NOMO-1 treated with dmso at 0.1 percent for 144 hours (cell line): ENCODE data around the gene ENKD1.
A peak's percentile ranks its signal among the peaks of the same experiment; 100 is the strongest.
"Not testable (repeated sequence)": the region's sequence is repeated elsewhere in the genome, so short reads cannot be mapped to it uniquely, and the experiment has no call there.

Experiments used
- DNase-seq: peaks from one replicate; lab custom pipeline; 2025; ENCODE audit not compliant: unreplicated experiment; lab: John Stamatoyannopoulos, UW

The ENKD1 gene, protein sequence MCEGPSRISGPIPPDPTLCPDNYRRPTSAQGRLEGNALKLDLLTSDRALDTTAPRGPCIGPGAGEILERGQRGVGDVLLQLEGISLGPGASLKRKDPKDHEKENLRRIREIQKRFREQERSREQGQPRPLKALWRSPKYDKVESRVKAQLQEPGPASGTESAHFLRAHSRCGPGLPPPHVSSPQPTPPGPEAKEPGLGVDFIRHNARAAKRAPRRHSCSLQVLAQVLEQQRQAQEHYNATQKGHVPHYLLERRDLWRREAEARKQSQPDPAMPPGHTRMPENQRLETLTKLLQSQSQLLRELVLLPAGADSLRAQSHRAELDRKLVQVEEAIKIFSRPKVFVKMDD

DNA sequence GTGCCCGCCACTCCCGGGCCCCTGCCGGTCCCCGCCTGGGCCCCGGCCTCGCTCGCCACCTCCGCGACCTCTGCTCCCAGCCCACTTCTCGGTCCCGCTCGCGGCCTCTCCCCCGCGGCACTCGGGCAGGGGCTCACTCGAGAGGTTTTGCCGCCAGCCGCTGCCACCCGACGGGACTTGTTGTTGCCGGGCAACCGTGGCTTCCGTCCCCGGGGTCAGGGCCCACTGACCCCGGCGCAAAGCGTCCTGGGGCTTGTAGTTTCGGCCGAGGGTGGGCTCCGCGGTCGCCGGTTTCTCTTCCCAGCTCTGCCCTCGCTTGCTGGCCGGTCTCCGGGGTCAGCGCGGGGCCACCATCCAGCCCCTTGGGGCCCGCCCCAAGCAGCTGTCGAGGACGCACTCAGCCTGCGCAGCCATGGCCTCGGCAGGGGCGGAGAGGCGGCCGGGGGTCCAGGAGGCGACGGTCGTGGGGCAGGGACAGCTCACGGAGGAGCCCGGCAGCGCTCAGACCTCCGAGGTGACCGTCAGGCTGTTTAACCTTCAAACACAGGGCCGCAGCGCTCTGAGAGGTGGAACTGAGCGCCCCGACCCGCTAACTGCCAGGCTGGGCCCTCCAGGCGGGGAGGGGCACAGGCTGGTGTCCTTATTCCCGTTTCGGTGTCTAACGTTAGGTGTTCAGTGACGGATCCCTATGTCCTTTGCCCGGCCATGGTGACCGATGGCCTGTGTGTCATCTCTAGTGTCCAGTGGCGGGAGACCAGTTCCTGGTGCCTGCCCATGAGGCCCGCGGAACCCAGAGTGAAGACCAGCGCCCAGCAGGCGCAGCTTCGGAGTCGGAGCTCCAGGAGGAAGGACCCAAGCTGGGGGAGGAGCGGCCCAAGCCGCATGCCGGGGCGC lies at the start of gene ENKD1, which contains the start of gene C16orf86:
ENKD1 (minus strand) TSS at position 192 of the 894 bp plus-strand sequence. CDS start 308 bp downstream, outside the sequence.
C16orf86 (plus strand) TSS at position 256 of the 894 bp plus-strand sequence; CDS start at position 413, 157 bp downstream.
- DNase-seq, result peak; percentile 74

DNA sequence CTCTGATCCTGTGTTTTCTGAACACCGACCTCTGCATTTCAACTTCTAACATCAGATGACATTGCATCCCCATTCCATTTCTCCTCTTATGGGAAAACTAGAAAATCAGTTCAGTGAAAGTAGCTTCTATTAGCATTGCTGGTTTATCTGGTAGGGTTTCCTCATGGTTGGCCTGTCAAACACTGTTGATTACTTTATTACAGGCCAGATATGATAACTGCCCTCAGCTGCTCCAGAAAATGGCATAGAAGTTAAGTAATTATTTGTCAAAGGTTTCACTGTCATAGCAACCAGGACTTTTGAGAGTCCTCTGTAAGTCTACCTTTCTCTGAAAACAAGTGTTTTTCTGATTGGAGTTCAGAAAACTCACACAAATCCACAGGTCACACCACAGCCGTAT lies 49.5 kb upstream of the ENKD1 start:
- DNase-seq, result no peak

DNA sequence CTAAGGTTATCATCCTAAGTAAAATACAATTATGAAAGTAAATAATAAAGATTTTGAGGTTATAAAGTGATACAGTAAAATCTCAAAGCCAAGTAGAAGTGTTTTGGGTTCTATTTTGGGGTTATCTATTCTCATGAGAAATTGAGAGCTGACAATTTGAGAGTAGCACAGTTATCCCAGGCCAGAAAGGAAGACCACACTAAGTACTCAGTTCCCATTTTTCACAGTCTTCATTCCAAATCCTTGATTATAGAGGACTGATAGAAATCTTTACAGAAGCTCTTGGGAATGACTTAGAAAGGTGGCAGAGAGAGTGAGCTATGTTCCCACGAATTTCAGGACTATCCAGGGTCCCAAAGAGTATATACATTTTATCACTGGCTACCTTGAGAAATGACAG lies 48.0 kb upstream of the ENKD1 start:
- no peak for DNase-seq

DNA sequence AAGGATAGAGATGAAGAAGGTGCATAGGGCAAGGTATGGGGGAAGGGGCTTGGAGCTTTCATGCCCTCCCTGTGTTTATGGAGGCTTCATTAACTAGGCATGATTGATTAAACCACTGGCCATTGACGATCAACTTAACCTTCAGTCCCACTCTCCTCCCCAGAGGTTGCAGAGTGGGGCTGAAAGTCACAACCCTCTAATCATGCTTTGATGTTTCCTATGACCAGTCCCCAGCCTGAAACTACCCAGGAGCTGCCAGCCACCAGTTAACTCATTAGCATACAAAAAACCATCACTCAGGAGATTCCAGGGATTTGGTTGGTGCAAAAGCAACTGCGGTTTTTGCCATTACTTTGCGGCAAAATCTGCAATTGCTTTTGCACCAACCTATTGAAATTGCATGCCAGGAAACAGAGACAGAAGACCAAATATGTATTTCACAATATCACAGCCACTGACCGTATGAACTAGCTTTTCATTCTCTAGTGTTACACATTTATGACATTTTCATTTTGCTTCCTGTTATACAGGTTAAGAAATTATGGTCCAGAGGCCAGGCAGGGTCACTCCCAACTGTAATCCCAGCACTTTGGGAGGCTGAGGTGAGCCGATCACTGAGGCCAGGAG lies 47.2 kb upstream of the ENKD1 start:
- peak; percentile 57 for DNase-seq

DNA sequence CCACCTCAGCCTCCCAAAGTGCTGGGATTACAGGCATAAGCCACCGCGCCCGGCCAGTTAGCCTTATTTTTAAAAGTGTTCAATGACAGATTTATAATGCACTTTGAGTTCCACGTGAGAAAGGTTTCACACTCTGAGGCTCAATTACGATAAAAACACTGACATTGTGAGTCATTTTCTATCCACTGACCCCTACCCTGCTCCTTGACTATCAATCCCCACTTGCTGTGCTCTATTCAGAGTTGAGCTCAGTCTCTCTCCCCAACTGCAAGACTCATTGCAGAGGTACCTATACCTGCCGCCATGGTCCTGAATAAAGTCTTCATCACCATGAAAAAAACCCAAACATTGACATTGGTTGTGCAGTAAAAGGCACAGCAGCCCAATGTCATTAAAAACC lies 44.1 kb upstream of the ENKD1 start:
- no peak for DNase-seq

DNA sequence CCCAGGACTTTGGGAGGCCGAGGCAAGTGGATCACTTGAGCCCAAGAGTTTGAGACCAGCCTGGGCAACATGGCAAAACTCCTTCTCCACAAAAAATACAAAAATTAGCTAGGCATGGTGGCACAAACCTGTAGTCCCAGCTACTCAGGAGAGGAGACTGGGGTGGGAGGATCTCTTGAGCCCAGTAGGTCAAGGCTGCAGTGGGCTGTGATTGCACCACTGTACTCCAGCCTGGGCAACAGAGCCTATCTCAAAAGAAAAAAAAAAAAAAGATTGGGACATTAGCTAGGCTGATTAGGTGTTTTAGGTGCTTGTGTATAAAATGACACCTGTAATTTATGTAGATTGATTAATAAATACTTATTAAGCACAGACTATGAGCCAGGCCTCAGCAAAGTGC lies 42.5 kb upstream of the ENKD1 start:
- no peak for DNase-seq

DNA sequence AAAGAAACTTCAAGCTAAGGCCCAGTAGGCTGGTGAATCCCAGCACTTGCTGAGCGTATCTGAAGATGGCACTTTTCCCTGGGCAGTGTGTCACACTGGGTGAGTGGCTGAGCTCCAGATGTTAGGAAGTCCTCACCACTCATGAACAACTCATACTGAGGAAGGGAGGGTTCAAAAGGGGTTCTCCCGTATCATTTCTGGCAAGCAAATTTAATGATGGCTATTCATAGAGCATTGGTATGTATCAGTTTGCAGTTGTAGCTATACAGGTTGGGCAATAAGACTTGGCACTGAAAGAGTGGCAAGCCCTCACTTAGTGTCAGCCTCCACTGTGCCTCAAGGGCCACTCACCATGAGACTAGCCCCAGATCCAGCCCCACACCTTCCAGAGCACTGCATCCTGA lies 41.8 kb upstream of the ENKD1 start:
- no peak for DNase-seq

DNA sequence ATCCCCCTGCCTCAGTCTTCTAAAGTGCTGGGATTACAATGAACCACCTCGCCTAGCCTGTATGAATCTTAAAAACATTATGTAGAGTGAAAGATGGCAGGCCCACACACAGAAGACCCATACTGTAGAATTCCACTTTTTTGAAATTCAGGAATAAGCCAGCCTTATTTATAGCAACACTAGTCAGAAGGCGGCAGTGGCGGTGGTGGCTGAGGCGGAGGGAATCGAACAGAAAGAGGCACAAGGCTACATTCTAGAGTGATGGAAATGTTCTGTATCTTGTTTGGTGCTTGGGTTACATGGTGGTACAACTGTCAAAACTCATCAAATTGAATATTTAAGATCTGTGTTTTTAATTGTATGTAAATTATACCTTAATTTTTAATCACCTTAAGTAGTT lies 41.2 kb upstream of the ENKD1 start:
- DNase-seq, result no peak

DNA sequence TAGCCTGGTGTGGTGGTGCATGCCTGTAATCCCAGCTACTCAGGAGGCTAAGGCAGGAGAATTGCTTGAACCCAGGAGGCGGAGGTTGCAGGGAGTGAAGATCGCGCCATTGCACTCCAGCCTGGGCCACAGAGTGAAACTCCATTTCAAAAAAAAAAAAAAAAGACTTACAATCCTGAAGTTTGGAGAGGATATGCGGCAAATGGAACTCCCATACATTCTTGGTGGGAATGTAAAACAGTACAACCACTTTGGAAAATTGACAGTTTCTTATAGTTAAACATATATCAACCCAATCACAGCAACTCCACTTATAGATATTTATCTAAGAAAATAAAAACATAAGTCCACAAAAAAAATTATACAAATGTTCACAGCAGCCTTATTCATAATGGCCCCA lies 40.7 kb upstream of the ENKD1 start:
- DNase-seq, result no peak

DNA sequence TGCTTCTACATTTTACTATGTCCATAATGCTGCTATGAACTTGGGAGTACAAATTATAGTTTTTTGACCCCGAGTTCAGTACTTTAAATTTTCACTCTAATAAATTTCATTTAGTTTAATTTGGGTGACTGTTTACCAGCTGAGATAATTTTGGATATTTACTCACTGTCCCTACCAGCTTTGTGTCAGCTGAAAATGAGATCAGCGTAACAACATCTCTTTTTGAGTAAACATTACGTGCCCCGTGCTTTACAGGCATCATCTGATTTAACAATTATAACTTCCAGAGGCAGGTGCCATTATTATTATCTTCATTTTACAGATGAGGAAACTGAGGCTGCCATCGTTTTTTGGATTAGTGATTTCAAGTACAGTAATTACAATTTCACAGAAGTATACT lies 37.6 kb upstream of the ENKD1 start:
- no peak for DNase-seq

DNA sequence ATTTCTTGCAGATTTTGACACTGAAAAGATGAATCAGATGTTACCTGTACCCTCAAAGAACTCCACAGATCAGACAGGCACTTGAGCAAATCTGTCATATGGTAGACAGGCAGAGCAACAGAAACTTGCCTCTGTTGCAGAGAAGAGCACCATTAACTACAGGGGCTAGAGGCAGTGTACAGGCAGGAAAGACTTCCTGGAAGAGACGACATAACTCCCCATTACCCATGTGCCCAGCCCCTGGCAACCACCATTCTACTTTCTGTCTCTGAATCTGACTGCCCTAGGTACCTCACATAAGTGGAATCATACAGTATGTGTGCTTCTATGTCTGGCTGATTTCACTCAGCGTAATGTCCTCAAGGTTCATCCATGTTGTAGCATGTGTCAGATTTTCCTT lies 37.1 kb upstream of the ENKD1 start:
- DNase-seq, result no peak

DNA sequence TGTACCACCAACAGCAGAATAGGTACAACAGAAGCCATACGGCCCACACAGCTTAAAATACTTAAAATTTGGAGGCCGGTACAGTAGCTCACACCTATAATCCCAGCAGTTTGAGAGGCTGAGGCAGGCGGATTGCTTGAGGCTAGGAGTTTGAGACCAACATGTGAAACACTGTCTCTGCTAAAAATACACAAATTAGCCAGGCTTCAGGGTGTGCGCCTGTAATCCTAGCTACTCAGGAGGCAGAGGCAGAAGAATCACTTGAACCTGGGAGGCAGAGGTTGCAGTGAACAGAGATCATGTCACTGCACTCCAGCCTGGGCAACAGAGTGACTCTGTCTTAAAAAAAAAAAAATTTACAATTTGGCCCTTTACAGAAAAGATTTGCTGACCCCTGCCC lies 35.6 kb upstream of the ENKD1 start:
- no peak for DNase-seq

DNA sequence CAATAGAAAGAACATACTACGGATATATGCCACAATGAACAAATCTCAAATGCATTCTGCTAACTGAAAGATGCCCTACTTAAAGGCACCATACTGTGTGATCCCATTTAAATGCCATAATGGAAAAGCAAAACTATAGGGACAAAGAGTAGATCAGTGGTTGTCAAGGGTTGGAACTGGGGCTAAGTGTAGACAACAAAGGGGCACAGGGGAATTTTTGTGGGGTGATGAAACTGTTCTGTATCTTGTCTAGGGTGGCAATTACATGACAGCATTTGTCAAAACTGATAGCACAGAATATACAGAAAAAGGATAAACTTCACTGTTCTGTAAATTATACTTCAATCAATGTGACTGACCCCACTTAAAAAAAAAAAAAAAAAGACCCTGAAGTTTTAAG lies 34.9 kb upstream of the ENKD1 start:
- no peak for DNase-seq

DNA sequence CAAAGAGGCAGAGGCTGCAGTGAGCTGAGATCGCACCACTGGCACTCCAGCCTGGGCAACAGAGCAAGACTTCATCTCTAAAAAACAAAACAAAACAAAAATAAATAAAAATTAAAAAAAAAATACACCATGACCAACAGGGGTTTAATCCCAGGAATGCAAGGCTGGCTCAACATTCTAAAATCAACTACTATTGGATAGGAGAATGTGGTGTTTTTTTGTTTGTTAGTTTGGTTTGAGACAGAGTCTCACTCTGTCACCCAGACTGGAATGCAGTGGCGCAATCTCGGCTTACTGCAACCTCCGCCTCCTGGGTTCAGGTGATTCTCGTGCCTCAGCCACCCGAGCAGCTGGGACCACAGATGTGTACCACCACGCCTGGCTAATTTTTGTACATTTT lies 32.7 kb upstream of the ENKD1 start:
- DNase-seq, result no peak

DNA sequence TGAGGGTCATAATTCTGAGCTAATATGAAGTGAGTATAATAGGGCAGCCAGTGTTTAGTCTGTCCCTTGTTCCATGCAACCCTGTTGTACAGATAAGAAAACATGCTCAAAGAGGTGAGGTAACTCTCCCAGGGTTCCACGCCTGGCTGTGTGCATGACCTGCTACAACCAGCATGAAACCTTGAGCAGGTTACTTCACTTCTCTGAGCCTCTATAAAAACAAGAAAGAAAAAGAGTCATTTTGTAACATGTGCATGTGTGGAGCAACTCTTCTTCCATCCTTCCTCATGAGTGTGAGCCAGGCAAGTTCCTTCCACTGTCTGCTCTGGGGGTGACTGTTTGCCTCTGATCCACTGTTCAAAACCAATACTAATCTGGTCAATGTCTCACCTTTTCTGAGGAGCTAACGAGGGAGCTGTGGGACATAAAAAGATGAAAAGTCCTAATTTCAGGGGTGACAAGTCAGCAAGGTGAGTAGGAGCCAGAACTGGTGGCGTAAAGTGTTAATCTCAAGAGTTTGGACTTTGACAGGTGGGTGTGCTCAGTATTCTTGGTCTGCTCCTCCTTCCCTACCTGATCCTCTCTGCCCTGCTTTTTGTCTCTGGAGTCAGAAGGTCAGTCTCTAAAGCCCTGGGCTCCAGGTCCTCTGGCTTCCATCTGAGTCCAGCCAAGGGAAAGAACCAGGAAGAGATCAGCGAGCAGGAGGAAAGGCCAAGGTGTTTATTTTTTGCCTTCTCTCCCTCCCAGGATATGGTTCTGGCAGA lies 31.1 kb upstream of the ENKD1 start:
- no peak for DNase-seq

DNA sequence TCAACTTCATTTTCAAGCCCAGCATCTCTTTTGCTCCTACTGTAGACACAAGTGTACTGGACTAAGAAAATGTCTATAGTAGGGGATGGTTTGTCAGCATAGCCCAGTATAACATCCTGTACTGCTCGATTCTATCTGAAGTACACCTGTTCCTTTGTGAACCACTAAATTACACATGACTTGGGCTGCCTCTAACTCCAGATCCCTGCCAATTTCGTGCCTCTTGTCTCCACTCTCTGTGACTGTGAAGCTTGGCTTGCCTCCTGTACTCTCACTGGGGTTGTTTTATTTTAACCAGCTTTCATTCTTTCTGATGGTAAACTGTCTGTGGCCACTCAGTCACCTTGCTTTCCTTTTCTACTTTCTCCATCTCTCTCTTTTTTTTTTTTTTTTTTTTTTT lies 28.1 kb upstream of the ENKD1 start:
- no peak for DNase-seq

DNA sequence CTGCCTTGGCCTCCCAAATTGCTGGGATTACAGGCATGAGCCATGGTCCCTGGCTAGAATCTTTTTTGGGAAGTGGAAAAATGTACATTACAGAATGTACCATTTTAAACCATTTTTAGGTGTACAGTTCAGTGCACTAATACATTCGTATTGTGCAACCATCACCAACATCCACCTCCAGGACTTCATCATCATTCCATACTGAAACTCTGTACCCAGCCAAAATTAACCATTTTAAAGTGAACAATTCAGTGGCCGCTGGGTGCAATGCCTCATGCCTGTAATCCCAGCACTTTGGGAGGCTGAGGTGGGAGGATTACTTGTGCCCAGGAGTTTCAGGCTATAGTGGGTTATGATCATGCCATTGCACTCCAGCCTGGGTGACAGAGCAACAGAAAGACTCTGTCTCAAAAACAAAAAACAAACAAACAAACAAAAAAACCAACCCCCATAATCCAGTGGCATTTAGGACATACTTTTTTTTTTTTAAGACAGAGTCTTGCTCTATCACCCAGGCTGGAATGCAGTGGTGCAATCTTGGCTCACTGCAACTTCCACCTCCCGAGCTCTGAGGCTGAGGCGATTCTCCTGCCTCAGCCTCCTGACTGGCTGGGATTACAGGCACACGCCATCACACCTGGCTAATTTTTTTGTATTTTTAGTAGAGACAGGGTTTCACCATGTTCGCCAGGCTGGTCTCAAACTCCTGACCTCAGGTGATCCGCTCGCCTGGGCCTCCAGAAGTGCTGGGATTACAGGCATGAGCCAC lies 27.2 kb upstream of the ENKD1 start:
- not testable (repeated sequence) for DNase-seq

DNA sequence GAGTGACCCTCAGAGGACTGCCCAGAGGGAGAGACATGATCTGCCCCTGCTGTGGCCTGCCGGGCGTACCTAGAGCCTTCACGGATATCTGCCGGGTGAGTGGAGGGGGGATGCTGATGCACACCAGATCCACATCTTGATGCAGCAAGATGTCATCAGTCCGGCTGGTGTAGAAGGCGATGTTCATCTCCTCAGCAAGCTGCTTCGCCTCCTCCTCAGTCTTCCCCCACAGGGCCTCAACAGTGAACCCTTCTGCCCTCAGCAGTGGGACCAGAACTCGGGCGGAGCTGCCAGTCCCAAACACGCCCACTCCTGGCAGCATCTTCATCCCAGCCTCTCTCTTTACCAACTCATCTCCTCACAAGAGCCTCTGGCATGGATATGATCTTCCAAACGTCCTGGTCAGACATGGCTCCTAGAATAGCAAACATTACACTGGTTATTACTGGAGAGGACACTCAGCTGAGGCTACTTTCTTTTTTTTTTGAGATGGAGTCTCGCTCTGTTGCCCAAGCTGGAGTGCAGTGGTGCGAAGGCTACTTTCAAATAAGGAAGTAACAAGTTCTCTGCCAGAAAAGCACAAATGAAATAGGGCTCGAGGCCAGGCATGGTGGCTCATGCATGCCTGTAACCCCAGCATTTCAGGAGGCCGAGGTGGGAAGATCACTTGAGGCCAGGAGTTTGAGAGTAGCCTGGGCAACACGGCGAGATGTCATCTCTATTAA lies 19.0 kb upstream of the ENKD1 start:
- DNase-seq, result no peak

DNA sequence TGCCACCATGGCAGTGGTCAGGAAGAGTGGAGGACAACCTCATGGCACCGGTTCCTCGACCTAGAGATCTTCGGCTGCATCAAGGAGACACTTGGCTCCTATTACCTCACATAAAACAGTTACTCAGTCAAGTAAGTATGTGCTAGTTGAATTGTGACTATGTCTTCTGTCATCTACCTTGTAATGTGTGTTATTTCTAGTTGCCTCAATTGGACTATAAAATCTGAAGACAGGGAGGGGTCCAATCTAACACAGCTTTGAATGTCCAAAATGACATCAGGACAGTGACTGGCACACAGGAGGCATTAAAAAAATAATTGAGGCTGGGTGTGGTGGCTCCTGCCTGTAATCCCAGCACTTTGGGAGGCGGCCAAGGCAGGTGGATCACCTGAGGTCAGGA lies 17.2 kb upstream of the ENKD1 start:
- no peak for DNase-seq
